ENCODE data around the gene HGS.

HGS gene

GRCh38 chr17:81683584-81684441 is at the start of gene HGS, which contains the start of gene ARL16:
Gene HGS, plus strand, starts transcription at chr17:81684011. Its CDS starts 56 bp downstream, at chr17:81684067.
Gene ARL16, minus strand, starts transcription at chr17:81683797. Its CDS starts 44 bp downstream, at chr17:81683753.
- peak; percentile 93 for DNase-seq (ENCODE audit: low read depth)
- peak within 1 kb of the TSS; percentile 66 for H3K4me3 ChIP-seq (ENCODE audit: low read depth, low read length)
- no peak for TF ChIP-seq CTCF (IDR thresholded peaks at IDR 0.05; ENCODE audit: low read depth, low read length, missing control alignments)

GRCh38 chr17:81635431-81635830 is 48.4 kb upstream of the HGS start:
- no peak for TF ChIP-seq CTCF (IDR thresholded peaks at IDR 0.05; ENCODE audit: low read depth, low read length, missing control alignments)
- no peak for DNase-seq (ENCODE audit: low read depth)
- H3K4me3 ChIP-seq (ENCODE audit: low read depth, low read length), result peak overlapping the region; percentile 89

- no peak for DNase-seq (ENCODE audit: low read depth)
- no peak for TF ChIP-seq CTCF (IDR thresholded peaks at IDR 0.05; ENCODE audit: low read depth, low read length, missing control alignments)
- H3K4me3 ChIP-seq (ENCODE audit: low read depth, low read length), result peak overlapping the region; percentile 89
Measured at GRCh38 chr17:81635973-81636504, 47.8 kb upstream of the HGS start.

GRCh38 chr17:81636505-81637288 is 47.1 kb upstream of the HGS start, which contains the start of the genes NPLOC4 and TSPAN10:
Gene NPLOC4, minus strand, starts transcription at chr17:81637112. Its CDS starts 182 bp downstream, at chr17:81636930.
Gene TSPAN10, plus strand, starts transcription at chr17:81637196. Its CDS starts 5,217 bp downstream, at chr17:81642413.
- no peak for TF ChIP-seq CTCF (IDR thresholded peaks at IDR 0.05; ENCODE audit: low read depth, low read length, missing control alignments)
- peak; percentile 37 for DNase-seq (ENCODE audit: low read depth)
- peak within 1 kb of the TSS; percentile 89 for H3K4me3 ChIP-seq (ENCODE audit: low read depth, low read length)

- no peak for TF ChIP-seq CTCF (IDR thresholded peaks at IDR 0.05; ENCODE audit: low read depth, low read length, missing control alignments)
- no peak overlapping the region for H3K4me3 ChIP-seq (ENCODE audit: low read depth, low read length)
- no peak for DNase-seq (ENCODE audit: low read depth)
Measured at GRCh38 chr17:81638683-81639082, 45.1 kb upstream of the HGS start.

GRCh38 chr17:81640011-81640410 is 43.8 kb upstream of the HGS start:
- no peak for TF ChIP-seq CTCF (IDR thresholded peaks at IDR 0.05; ENCODE audit: low read depth, low read length, missing control alignments)

More at GRCh38 chr17:81640011-81640410, 43.8 kb upstream of the HGS start:
- H3K4me3 ChIP-seq (ENCODE audit: low read depth, low read length), result no peak overlapping the region
- DNase-seq (ENCODE audit: low read depth), result no peak

Data from GM12864 (cell line).